Fibroblast of the aortic adventitia (primary cell): ENCODE results near the gene RPS6KA2. TPM values are rescaled to one million over a fixed set of nuclear protein-coding genes. Genes with fewer than 3 reads are reported as not detected.
"Not testable (repeated sequence)": the region's sequence is repeated elsewhere in the genome, so short reads cannot be mapped to it uniquely, and the experiment has no call there.

ENCODE experiments used
- DNase-seq: peaks from one replicate; pipeline ENCODE4 v3.0.0-alpha.2; 2010; ENCODE audit warnings: low read depth
- H3K4me3 ChIP-seq: 2 replicates; pipeline ENCODE4 v1.5.1; 2011; ENCODE audit warnings: low read depth, mild to moderate bottlenecking, control low read depth, low read length, moderate library complexity
- CTCF ChIP-seq: IDR thresholded peaks from 2 replicates; pipeline ENCODE4 v1.5.1; 2011; ENCODE audit warnings: mild to moderate bottlenecking, low read length, control low read depth, inconsistent platforms; ENCODE audit not compliant: insufficient read depth
- total RNA-seq: library from RNA; depleted of rRNA; stranded (reverse); fragments of >200 nt; gene quantifications from 2 replicates; pipeline ENCODE4 v1.2.3, GENCODE V29; 2012; ENCODE audit warnings: low replicate concordance

RPS6KA2 gene
- total RNA-seq, 1 donor, result 89.7 TPM

DNA sequence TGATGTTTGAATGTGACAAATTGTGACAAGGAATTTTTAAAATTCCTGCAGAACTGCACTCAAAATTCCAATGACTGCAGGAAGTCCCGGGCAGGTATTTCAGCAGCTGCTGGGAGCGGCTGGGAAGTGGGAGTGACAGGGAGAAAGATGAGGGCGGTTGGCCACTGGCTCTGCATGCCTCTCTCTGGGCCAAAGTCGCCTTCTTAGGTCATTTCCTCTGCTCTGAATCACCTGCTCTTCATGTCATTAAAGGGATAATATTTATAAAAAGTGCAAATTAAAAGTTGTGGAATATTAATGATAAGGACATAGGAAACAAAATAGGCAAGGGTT, 84.5 kb downstream of the RPS6KA2 start:
- no peak for DNase-seq
- no peak overlapping the region for H3K4me3 ChIP-seq
- no peak for TF ChIP-seq CTCF

GRCh38 chr6:166541876-166542579, 85.0 kb downstream of the RPS6KA2 start:
- DNase-seq, result no peak
- no peak overlapping the region for H3K4me3 ChIP-seq
- no peak for TF ChIP-seq CTCF

DNA sequence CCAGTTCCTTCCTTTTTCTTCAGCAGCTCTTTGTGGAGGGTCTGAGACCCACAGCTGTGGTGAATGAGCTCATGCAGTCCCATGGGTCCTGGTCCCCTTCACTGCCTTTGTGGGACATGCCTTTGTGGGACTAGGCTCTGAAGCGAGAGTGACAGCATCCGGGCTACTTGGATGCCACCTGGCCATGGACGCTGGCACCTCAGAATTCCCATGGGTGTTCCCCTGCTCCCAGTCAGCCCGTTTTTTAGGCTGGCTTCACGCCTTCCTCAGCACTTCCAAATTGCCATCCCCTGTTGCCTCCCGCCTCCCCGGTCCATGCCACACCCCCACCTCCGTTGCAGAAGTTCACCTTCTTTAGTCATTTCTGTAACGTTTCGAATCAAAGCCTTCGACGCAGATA, 85.7 kb downstream of the RPS6KA2 start:
- DNase-seq, result no peak
- no peak overlapping the region for H3K4me3 ChIP-seq
- no peak for TF ChIP-seq CTCF

DNA sequence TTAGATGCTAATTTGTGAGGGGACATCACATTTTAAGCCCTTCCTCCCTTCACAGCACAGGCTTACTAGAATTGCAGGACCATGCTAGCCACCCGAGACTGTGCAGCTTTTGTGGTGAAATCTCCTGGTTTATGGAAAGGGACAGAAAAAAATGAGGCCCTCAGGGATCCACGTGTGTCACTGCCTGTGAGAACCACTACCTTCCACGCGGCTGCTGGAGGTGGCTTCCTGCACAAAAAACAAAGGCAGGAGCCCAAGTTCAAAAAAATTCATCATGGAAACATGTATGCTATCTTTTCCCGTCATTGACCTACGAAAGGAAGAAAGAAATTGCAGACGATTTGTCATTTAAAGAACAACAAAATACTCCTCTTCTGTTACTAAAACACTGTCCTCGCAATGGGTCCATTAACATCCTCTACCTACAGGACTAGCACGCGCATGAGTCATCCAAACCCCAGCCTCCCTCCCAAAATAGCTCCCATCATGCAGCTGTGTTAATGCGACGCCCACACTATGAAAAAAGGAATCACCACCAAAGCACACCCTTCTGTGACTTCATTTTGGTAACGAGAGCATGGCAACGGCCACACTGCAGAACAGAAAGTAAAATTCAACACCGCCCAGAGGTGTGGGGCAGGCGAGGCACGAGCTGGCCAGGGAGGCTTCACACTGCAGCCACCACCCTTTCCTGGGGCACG, 86.3 kb downstream of the RPS6KA2 start:
- no peak overlapping the region for H3K4me3 ChIP-seq
- peak; percentile 33 for DNase-seq
- no peak for TF ChIP-seq CTCF

- no peak overlapping the region for H3K4me3 ChIP-seq
- TF ChIP-seq CTCF, result no peak
- no peak for DNase-seq
Measured at GRCh38 chr6:166539543-166539942, 87.5 kb downstream of the RPS6KA2 start.

DNA sequence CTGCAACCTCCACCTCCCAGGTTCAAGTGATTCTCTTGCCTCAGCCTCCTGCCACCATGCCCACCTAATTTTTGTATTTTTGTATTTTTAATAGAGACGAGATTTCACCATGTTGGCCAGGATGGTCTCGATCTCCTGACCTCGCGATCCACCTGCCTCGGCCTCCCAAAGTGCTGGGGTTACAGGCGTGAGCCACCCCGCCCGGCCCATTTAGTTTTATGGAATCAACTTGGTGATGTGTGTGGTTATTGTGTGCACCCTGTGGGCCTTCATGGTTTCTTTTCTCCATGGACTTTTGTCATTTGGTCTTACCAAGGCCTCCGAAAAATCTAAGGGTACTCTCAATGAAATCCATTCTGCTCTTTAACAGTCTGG, 88.1 kb downstream of the RPS6KA2 start:
- not testable (repeated sequence) for H3K4me3 ChIP-seq, DNase-seq

DNA sequence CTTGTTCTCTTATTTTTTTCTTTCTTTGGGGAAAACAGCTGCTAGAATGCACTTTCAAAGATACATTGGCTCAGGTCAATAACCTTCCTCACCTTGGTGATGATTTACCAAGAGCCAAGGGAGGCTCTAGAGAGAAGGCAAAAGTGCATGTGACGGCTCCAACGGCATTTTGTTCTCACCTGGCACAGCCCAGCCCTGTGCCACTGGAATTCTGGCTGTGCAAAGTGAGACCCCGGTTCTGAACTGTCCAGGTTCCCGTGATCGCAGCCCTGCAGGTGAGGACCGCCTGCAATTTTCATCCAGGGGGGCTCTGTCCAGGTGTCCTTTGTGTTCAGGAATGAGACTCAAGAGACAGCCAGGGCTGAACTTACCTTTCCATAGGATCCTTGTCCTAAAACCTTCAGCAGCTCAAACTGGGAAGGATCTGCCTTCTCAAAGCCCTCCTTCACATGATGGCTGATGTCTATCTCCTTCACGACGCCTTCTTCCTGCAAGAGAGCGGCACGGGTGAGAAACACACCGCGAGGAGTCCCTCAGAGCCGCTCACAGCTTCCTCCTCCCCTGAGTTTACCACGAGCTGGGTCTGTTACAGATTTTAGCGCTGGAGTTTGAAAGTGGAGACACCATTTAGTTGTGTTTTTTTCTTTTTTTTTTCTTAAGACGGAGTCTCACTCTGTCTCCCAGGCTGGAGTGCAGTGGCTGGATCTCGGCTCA, 88.6 kb downstream of the RPS6KA2 start:
- DNase-seq, result no peak
- H3K4me3 ChIP-seq, result no peak overlapping the region
- no peak for TF ChIP-seq CTCF
